HepG2 (cell line): ENCODE data around the gene MORN5. TPM values are rescaled to one million over a fixed set of nuclear protein-coding genes. Genes with fewer than 3 reads are reported as not detected.

ENCODE experiments used
- ATAC-seq: fragments of 200-7000 bp; cut with Tn5 transposase; 3 replicates; pipeline ENCODE4 v1.9.1; 2020; ENCODE audit warnings: mild to moderate bottlenecking, moderate library complexity
- BruUV-seq: library from RNA; stranded (reverse); fragments of 400-500 nt; replicated peaks from 2 replicates; lab custom pipeline; 2021; lab: Mats Ljungman, UMichigan
- CTCF ChIA-PET: fragments of 300-600 bp; formaldehyde crosslinking; extraction: SDS; loops from one replicate; lab custom pipeline; 2021; ENCODE audit warnings: low total read pairs, inconsistent platforms, low intra/inter-chr PET ratio; lab: Yijun Ruan, JAX
- POLR2A ChIA-PET: fragments of 350-600 bp; sonication (Branson Sonifier 250); formaldehyde crosslinking; loops from one replicate; lab custom pipeline; 2020; ENCODE audit warnings: antibody characterized with exemption, inconsistent platforms; lab: Yijun Ruan, JAX
- DNase-seq: peaks from one replicate; pipeline ENCODE4 v3.0.0-alpha.2; 2015; ENCODE audit warnings: low spot score
- FAIRE-seq: peaks from 3 replicates; lab custom pipeline; 2011; peaks lifted over from hg19 to GRCh38; lab: Jason Lieb, UNC
- H2AFZ ChIP-seq: one replicate; pipeline ENCODE4 v1.6.1; 2011; ENCODE audit warnings: low read length, inconsistent platforms
- H3K27ac ChIP-seq: fragments of 300-600 bp; 3 replicates; pipeline ENCODE4 v1.8.0; 2011; ENCODE audit warnings: mixed run types, mild to moderate bottlenecking, mixed read lengths, low read length, inconsistent platforms; ENCODE audit not compliant: insufficient read depth; ENCODE audit errors: extremely low read length
- H3K27me3 ChIP-seq, 2 experiments: fragments of 200-600 bp in 1 of 2; 2 replicates in 1 of 2; 3 replicates in 1 of 2; pipeline versions ENCODE4 v1.6.0 to v1.8.0; 2011; ENCODE audit warnings: low read length in 2 of 2, mild to moderate bottlenecking in 2 of 2, moderate library complexity in 2 of 2, inconsistent platforms in 1 of 2; ENCODE audit not compliant: insufficient read depth in 2 of 2, control insufficient read depth in 1 of 2
- H3K36me3 ChIP-seq, 2 experiments: fragments of 200-600 bp in 1 of 2; replicated peaks in 1 of 2; 2 replicates in 1 of 2; 3 replicates in 1 of 2; pipeline versions ENCODE4 v1.5.1 to v1.8.0; 2011; ENCODE audit warnings: low read length in 2 of 2, inconsistent platforms in 1 of 2; ENCODE audit not compliant: insufficient read depth in 2 of 2, control insufficient read depth in 1 of 2
- H3K4me1 ChIP-seq: 2 replicates; pipeline ENCODE4 v1.5.1; 2012; ENCODE audit warnings: low read length, inconsistent platforms; ENCODE audit not compliant: insufficient read depth
- H3K4me2 ChIP-seq: 2 replicates; pipeline ENCODE4 v1.6.0; 2011; ENCODE audit warnings: low read depth, low read length, inconsistent platforms
- H3K4me3 ChIP-seq, 3 experiments: fragments of 200-600 bp in 1 of 3; sonication (generic), shearing (Covaris generic) in 1 of 3; replicated peaks in 1 of 3; 2 replicates each; pipeline ENCODE4 v1.5.1; 2011 to 2016; ENCODE audit warnings: low read length in 3 of 3, inconsistent platforms in 2 of 3, low read depth in 2 of 3, mild to moderate bottlenecking in 2 of 3, control low read depth in 1 of 3, mixed read lengths in 1 of 3; ENCODE audit not compliant: insufficient read depth in 1 of 3
- H3K79me2 ChIP-seq: one replicate; pipeline ENCODE4 v1.6.1; 2011; ENCODE audit warnings: low read length, inconsistent platforms; ENCODE audit not compliant: insufficient read depth
- H3K9ac ChIP-seq: 2 replicates; pipeline ENCODE4 v1.6.0; 2011; ENCODE audit warnings: mild to moderate bottlenecking, low read depth, low read length, inconsistent platforms; ENCODE audit not compliant: insufficient read depth
- H3K9me3 ChIP-seq: 2 replicates; pipeline ENCODE4 v1.5.1; 2012; ENCODE audit warnings: mild to moderate bottlenecking, low read length
- H4K20me1 ChIP-seq: 2 replicates; pipeline ENCODE4 v1.6.0; 2011; ENCODE audit warnings: inconsistent platforms, mild to moderate bottlenecking, low read length, moderate library complexity; ENCODE audit not compliant: insufficient read depth
- HMG20A ChIP-seq: IDR thresholded peaks from 2 replicates; pipeline ENCODE4 v1.6.1; 2016; ENCODE audit warnings: borderline replicate concordance
- POLR2G ChIP-seq: fragments of 200-400 bp; formaldehyde crosslinking; IDR thresholded peaks from 2 replicates; pipeline ENCODE4 v1.6.1; 2018; ENCODE audit warnings: mild to moderate bottlenecking, low read depth, low read length, moderate library complexity
- RFX3 ChIP-seq: IDR thresholded peaks from 2 replicates; pipeline ENCODE4 v1.6.1; 2016; ENCODE audit warnings: missing biosample characterization, missing genetic modification reagents
- SMARCC2 ChIP-seq: fragments of 450-650 bp; IDR thresholded peaks from 2 replicates; pipeline ENCODE4 v1.6.1; 2017; ENCODE audit warnings: antibody characterized with exemption, mild to moderate bottlenecking
- ZNF552 ChIP-seq: sonication (generic); formaldehyde crosslinking; IDR thresholded peaks from 2 replicates; pipeline ENCODE4 v1.9.0; 2022; ENCODE audit warnings: missing genetic modification reagents, mild to moderate bottlenecking, borderline replicate concordance
- ZNF562 ChIP-seq: sonication (generic); formaldehyde crosslinking; IDR thresholded peaks from 2 replicates; pipeline ENCODE4 v1.8.0; 2022; ENCODE audit warnings: missing genetic modification reagents, borderline replicate concordance
- ZNF766 ChIP-seq: sonication (generic); formaldehyde crosslinking; IDR thresholded peaks from 2 replicates; pipeline ENCODE4 v1.5.0; 2020; ENCODE audit warnings: missing genetic modification reagents, borderline replicate concordance
- ZNF768 ChIP-seq: sonication (generic); formaldehyde crosslinking; IDR thresholded peaks from 2 replicates; pipeline ENCODE4 v1.4.0; 2020; ENCODE audit warnings: missing genetic modification reagents
- WGBS: methylation state at CpG from one replicate; pipeline ENCODE4 v1.1.6; 2017; ENCODE audit warnings: low lambda C conversion rate; 5-methylcytosine and 5-hydroxymethylcytosine counted together
- in situ Hi-C: cut with HindIII; loops from 2 replicates; pipeline ENCODE4 v1.10.0; 2017; ENCODE audit warnings: low pct_unique_long_range_greater_than_20kb; ENCODE audit not compliant: extremely low pct_ligation_motif_present
- intact Hi-C: fragments of 100-400 bp; cut with micrococcal nuclease; formaldehyde crosslinking; loops from one replicate; pipeline ENCODE4 v1.10.0; 2022; ENCODE audit not compliant: unreplicated experiment
- polyA plus RNA-seq, 8 experiments: library from polyadenylated mRNA; depleted of rRNA in 3 of 8; stranded (reverse) in 7 of 8; unstranded in 1 of 8; fragments of >200 nt; fragmentation: Illumina TruSeq in 4 of 8; extraction: Trizol in 4 of 8; gene quantifications; 2 replicates each; pipeline versions ENCODE4 v1.2.1 to v1.2.3, GENCODE V29; 2011 to 2016; ENCODE audit warnings: low read depth in 4 of 8, missing spikeins in 1 of 8, mixed read lengths in 1 of 8; ENCODE audit not compliant: insufficient read depth in 1 of 8
- total RNA-seq, 5 experiments: library from RNA; depleted of rRNA; stranded (reverse); fragments of >200 nt; fragmentation: Illumina TruSeq; extraction: Trizol; gene quantifications; 2 replicates each; pipeline ENCODE4 v1.2.3, GENCODE V29; 2016; ENCODE audit warnings: low read depth in 1 of 5
- TF ChIP-seq, protein P1 (sequence below): sonication (generic); formaldehyde crosslinking; IDR thresholded peaks from 2 replicates; pipeline ENCODE4 v1.4.0; 2020; ENCODE audit warnings: missing genetic modification reagents

MORN5 gene
- total and polyA plus RNA-seq, 2 of the 13 experiments (the other 11 are each of a cell fraction or from before 2014, with no cell fraction given), result not detected

DNA sequence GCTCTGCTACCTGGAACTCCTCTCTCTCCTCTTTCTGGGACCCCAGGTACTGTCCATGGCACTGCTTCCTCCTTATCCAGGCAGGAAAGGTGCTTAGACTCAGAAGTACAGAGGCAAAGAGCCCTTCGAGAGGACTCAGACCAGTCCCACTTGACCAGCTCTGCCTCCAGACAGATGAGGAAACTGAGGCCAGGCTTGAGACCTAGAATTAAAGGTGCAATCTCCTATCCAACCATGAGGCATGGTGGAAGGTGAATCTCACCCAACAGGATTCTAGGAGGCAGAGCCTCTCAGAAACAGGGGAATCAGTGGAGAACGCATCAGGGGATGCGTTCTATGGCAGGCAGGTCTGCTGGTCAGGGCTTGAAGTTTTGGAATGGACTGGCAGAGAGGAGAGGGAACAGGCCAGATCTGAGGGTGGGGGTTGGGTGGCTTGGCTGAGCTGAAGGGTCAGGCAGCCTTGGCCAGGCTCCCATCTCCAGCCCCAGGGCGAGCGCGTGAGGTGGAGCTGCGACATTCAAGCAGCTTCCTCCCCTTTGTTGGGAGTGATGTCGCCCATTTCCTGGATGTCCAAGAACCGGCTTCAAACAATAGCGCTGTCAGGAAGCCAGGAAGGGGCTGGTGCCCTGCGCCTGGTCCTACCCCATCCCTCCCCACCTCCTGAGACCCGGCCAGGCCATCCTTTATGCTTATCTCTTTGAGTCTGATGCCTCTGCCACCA, 26.3 kb upstream of the MORN5 start:
- Histone ChIP-seq H3K27ac (no peak overlapping the region), H3K4me2 (no peak overlapping the region), H3K79me2 (no peaks in the 10 kb centered on the region), H3K4me1 (peaks cover 52% of the 10 kb centered on the region), H3K4me3 (no peak overlapping the region), H3K27me3 (peaks cover 0 to 15% of the 10 kb centered on the region in 2 experiments; a peak in 1 of 5 replicates), H2AFZ (no peak overlapping the region), H3K9me3 (no peaks in the 10 kb centered on the region), H4K20me1 (no peaks in the 10 kb centered on the region), H3K36me3 (no peaks in the 10 kb centered on the region), H3K9ac (no peak overlapping the region)
- FAIRE-seq, result no peak
- ATAC-seq, result no peak
- no peak for DNase-seq
- in situ Hi-C loops, result no loop called here
- WGBS, result 91% methylated on average over 3 of the region's 12 CpGs
- CTCF ChIA-PET, result no interaction called here
- BruUV-seq, result no TSS peak
- POLR2A ChIA-PET, result no interaction called here
- intact Hi-C loops, result no loop called here
- TF ChIP-seq ZNF562 (CRISPR knock-in tag), result no peak
- peak; percentile 75 for TF ChIP-seq ZNF768 (CRISPR knock-in tag)

DNA sequence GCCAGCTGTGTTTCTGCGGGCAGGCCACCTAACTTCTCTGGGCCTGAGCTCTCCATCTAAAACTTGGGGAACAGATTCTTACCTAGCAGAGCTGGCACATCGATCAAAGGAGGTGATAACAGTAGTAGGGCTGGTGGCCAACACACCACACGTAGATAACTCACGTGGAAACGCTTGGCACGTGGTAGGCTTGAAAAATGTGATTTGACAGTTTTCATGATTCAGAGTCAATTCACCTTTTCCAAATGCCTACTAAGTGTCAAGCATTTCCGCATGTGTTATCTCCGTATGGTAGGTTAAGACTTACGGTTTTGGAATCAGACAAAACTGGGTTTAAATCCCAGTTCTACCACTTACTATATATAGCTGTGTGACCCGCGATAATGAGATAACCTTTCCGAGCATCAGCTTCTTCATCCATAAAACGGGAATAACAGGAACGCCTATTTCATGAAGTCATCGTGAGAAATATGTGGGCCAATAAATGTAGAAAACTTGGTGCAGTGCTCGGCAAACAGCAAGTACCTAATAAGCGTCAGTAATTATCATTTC, 25.6 kb upstream of the MORN5 start:
- H3K9ac ChIP-seq, result no peak overlapping the region
- ATAC-seq (no peak), DNase-seq (no peak), FAIRE-seq (no peak)
- ChIA-PET POLR2A (no interaction called here), CTCF (interaction anchor here (1.1 kb wide), 1 partner anchor 9 kb away, joined by 3 read pairs; no protein-coding TSS in a partner anchor)
- H3K4me1 ChIP-seq, result peaks cover 59% of the 10 kb centered on the region
- no peak overlapping the region for H3K27ac ChIP-seq
- no peaks in the 10 kb centered on the region for H3K9me3 ChIP-seq
- peaks cover 0 to 15% of the 10 kb centered on the region in 2 experiments; a peak in 1 of 5 replicates for H3K27me3 ChIP-seq
- 88% methylated on average over 17 of the region's 17 CpGs for WGBS
- BruUV-seq, result no TSS peak
- H2AFZ ChIP-seq, result no peak overlapping the region
- H3K79me2 ChIP-seq, result no peaks in the 10 kb centered on the region
- no peaks in the 10 kb centered on the region for H4K20me1 ChIP-seq
- in situ Hi-C loops, result no loop called here
- no peak overlapping the region for H3K4me3 ChIP-seq
- H3K4me2 ChIP-seq, result no peak overlapping the region
- intact Hi-C loops, result no loop called here
- no peaks in the 10 kb centered on the region for H3K36me3 ChIP-seq
- TF ChIP-seq, protein P1, sequence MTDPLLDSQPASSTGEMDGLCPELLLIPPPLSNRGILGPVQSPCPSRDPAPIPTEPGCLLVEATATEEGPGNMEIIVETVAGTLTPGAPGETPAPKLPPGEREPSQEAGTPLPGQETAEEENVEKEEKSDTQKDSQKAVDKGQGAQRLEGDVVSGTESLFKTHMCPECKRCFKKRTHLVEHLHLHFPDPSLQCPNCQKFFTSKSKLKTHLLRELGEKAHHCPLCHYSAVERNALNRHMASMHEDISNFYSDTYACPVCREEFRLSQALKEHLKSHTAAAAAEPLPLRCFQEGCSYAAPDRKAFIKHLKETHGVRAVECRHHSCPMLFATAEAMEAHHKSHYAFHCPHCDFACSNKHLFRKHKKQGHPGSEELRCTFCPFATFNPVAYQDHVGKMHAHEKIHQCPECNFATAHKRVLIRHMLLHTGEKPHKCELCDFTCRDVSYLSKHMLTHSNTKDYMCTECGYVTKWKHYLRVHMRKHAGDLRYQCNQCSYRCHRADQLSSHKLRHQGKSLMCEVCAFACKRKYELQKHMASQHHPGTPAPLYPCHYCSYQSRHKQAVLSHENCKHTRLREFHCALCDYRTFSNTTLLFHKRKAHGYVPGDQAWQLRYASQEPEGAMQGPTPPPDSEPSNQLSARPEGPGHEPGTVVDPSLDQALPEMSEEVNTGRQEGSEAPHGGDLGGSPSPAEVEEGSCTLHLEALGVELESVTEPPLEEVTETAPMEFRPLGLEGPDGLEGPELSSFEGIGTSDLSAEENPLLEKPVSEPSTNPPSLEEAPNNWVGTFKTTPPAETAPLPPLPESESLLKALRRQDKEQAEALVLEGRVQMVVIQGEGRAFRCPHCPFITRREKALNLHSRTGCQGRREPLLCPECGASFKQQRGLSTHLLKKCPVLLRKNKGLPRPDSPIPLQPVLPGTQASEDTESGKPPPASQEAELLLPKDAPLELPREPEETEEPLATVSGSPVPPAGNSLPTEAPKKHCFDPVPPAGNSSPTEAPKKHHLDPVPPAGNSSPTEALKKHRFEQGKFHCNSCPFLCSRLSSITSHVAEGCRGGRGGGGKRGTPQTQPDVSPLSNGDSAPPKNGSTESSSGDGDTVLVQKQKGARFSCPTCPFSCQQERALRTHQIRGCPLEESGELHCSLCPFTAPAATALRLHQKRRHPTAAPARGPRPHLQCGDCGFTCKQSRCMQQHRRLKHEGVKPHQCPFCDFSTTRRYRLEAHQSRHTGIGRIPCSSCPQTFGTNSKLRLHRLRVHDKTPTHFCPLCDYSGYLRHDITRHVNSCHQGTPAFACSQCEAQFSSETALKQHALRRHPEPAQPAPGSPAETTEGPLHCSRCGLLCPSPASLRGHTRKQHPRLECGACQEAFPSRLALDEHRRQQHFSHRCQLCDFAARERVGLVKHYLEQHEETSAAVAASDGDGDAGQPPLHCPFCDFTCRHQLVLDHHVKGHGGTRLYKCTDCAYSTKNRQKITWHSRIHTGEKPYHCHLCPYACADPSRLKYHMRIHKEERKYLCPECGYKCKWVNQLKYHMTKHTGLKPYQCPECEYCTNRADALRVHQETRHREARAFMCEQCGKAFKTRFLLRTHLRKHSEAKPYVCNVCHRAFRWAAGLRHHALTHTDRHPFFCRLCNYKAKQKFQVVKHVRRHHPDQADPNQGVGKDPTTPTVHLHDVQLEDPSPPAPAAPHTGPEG (CRISPR knock-in tag), result no peak
- TF ChIP-seq HMG20A (CRISPR knock-in tag) (no peak), ZNF552 (no peak), ZNF766 (CRISPR knock-in tag) (no peak), POLR2G (no peak), RFX3 (CRISPR knock-in tag) (no peak), SMARCC2 (no peak)
